Stimulated activated CD4-positive, alpha-beta T cell treated with anti-CD3 and anti-CD28 coated beads, Interleukin-12 subunit alpha, Interleukin-12 subunit beta, amount 100 ng/mL, for 4 hours (primary cell): ENCODE measurements around the gene DLK1.

Experiments used
- DNase-seq: peaks from one replicate; pipeline ENCODE4 v3.0.0-alpha.2; 2020

The DLK1 gene

GRCh38 chr14:100715803-100716202, 10.9 kb upstream of the DLK1 start:
- no peak for DNase-seq

DNA sequence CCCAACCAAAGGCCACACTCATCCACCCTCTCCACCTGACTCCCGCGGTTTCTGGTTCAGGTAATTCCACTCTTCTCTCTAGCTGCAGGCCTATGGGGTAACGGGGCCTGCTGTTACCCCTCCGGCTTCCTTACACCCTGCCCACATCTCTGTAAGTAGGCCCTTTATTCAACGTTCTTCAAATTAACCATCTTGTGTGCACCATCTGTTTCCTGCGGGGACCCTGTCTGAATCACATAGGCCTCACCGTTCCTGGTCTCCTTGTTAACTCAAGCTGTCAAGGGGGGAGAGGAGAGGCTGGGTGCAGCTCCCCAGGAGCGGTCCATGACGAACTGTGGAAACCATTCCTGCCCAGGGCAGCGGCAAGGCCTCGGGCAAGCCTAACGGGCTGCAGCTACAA, 9.3 kb upstream of the DLK1 start:
- DNase-seq, result no peak

GRCh38 chr14:100719976-100720520, 6.6 kb upstream of the DLK1 start:
- no peak for DNase-seq

DNA sequence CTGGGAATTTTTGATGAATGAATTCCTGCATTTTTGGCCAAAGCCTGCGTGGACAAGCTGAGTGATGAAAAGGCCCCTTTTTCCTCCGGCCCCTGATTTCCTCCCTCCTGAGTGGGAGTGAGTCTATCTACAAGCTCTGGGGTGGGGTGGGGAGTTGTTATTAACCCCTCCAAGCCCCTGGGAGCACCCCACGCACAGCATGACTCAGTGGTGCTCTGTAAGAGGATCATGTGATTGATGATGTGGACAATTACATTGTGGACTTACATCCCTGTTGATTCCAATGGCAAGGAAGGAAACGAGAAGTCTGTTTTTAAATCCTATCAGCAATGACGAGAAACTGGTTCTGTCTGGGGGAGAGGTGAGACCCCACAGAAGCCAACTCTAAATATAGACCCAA, 5.1 kb upstream of the DLK1 start:
- DNase-seq, result no peak

DNA sequence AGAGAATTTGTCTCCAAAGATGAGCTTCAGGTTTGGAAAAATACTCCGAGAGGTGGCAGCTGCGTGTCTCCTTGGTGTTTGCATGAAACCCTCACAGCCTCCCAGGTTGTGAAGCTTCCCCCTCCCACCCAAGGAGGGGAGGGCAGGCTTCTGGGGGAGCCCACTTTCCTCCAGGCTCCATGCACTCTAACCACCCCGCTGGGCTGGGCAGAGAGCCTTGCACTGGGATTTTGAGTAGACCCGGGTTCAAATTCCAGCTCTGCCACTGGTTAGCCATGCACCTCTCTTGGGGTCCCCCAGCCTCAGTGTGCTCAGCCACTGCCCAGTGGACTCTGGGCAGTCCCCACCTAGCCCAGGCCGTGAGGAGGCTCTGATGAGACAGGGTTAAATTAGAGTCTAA, 4.3 kb upstream of the DLK1 start:
- no peak for DNase-seq

- DNase-seq, result no peak
Observed at GRCh38 chr14:100723135-100723829, 3.4 kb upstream of the DLK1 start.

DNA sequence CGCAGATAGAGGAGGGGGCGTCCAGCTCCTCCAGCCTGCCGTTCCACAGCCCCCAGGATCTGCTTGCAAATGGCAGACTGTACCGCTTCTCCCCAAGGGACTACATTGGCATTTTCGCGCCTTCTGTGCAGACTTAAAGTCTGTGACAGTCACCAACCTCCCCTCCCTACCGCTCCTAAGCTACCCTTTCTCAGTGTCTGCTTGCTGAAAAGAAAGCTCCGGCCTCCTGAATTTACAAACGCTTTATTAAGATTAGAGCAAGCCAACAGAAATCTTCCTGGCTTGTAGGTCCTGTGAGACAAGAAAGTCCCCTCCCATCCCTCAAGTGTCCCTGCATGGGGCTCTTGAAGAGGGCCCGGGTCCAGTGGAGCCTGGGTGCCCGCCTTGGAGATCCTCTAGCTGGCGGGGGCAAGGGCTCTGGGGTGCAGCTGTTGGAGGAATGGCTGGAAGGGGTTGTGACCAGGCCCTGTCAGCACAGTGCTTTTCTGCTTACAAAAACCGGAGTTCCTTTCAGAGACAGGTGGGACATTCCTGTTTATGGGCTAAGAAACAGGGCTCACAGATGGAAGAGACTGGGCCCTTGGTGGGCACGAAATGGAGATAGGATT, 2.8 kb upstream of the DLK1 start:
- DNase-seq, result no peak

GRCh38 chr14:100724536-100724935, 2.2 kb upstream of the DLK1 start:
- no peak for DNase-seq

GRCh38 chr14:100725587-100726387, 905 bp upstream of the DLK1 start:
- no peak for DNase-seq

- DNase-seq, result no peak
Observed at GRCh38 chr14:100727086-100727872, 587 bp downstream of the DLK1 start.

DNA sequence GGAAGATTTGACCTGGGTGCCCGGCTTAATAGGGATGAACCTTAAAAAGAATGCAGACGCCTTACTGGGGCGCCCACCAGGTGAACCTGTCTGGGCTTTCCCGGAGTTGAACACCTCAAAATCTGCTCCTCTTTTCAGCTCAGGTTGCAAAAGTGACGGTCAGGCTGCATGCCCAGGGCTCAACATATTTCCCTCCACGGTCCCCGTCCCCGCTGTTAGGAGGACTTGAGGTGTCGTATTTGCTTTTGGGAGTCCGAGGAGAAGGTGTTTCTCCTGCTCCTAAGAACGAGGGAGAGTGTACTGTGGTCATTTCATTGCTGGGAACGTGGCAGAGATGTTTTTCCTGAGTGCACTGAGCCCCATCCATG, 1.2 kb downstream of the DLK1 start:
- DNase-seq, result no peak

GRCh38 chr14:100728962-100729361, 2.3 kb downstream of the DLK1 start:
- DNase-seq, result no peak

DNA sequence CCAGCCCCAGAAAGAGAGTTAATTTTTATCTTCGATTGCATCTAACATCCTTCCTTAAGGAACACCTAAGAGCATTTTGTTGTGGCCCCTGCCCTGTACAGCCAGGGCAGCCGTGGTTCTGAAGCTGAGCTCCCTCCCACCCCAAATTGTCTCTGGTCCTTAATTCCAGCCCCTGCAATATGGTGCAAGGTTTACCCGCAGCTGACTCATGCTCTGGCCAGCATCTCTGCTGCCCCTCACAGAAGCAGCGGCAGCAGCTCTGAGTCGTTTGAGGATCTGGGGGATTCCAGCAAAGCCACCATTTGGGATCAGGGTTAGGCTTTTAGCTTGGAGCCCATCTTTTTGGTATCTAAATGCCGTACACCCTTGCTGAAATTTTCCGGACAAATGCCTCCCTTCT, 3.3 kb downstream of the DLK1 start:
- no peak for DNase-seq

DNA sequence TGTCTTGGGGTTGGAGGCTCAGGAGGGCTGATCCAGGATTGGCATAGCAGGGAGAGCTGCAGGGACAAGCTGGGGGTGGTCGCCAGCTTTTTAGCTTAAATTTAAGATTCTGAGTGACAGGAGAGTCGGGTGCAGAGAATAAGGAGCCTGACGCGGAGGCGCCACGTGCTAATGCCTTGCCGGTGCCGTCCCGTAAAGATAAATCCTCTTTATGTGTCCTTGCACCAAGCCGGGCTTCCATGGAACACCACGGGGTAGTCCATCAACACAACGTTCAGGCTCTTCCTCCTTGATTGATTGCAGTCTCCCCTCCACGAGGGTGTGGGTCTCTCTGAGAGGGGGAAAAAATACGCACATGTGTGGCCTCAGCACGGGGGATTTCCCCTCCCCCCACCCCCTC, 3.9 kb downstream of the DLK1 start:
- DNase-seq, result no peak

DNA sequence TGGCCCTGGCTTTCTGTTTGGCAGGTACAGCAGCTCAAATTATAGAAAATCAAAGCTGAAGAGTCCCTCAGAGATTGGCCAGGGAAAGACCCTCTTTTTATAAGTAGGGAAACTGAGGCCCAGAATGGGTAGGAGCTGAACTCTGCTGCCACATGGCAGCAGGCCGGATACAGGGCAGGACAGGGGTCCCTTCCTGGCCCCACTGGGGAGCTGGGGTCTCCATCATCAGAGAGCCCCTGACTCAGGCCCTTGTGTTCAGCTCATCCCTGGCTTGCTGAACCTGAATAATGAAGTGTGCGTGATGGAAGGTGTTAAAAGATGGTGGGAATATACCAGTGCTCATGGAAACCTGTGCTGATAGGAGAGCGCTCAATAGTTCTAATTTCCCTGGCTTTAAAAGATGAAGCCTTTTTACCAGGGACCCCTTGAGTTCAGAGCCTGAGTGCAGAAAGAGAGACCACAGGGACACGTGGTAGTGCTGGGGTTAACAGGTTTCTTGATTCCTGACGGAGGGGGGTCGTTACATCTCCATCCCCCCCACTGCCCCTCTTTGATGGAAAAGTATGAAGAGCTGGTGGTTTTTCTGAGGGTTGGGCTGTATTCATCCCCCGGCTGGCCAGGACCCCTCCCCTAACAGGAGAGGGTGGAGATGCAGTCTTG, 4.4 kb downstream of the DLK1 start:
- DNase-seq, result no peak

- DNase-seq, result no peak
Observed at GRCh38 chr14:100731846-100732765, 5.4 kb downstream of the DLK1 start.

DNA sequence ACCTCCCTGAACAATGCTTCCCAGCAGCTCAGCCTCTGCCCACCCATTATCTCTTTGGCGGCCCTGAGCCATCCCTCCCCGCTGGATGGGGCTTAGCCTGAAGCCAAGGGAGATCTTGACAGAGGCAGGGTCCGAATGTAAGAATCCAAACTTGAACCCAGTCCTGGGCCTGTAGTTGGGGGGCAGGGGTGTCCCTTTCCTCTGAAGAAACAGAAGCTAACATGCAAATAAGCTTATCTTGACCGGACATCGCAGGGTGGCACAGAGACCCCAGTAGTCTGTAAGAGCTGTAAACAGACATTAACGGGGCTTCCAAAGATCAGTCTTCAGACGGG, 6.0 kb downstream of the DLK1 start:
- DNase-seq, result no peak

DNA sequence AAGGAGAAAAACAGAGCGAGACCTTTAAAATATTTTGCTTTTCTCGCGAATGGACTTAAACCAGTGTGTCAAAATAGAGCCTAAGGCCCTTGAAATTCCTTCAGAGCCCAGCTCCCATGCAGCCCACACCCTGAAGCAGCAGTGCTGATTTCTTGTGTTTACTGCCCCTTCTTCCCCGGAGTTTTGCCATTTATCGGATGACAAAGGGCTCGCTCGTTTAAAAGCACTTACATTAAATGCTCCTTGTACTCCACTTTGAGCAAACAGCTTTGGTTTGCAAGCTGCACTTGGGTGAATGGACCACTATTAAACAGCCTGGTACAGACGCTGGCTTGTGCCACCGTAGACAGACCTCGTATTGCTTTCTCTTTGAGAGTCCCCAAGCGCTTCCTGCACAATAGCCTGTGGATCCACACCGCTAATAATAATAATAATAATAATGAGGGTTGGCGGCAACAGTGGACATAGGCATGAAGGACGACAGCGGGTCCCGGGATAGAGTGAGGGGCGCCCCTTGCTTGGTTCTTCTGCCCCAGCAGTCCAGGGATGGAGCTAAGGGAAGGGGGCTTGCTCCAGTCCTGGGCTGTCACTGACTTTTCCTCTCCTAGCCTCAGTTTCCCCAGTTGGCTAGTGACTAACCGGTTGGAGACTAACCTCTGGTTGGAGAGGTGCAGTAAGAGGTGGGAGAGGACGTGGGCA, 6.6 kb downstream of the DLK1 start:
- no peak for DNase-seq

DNA sequence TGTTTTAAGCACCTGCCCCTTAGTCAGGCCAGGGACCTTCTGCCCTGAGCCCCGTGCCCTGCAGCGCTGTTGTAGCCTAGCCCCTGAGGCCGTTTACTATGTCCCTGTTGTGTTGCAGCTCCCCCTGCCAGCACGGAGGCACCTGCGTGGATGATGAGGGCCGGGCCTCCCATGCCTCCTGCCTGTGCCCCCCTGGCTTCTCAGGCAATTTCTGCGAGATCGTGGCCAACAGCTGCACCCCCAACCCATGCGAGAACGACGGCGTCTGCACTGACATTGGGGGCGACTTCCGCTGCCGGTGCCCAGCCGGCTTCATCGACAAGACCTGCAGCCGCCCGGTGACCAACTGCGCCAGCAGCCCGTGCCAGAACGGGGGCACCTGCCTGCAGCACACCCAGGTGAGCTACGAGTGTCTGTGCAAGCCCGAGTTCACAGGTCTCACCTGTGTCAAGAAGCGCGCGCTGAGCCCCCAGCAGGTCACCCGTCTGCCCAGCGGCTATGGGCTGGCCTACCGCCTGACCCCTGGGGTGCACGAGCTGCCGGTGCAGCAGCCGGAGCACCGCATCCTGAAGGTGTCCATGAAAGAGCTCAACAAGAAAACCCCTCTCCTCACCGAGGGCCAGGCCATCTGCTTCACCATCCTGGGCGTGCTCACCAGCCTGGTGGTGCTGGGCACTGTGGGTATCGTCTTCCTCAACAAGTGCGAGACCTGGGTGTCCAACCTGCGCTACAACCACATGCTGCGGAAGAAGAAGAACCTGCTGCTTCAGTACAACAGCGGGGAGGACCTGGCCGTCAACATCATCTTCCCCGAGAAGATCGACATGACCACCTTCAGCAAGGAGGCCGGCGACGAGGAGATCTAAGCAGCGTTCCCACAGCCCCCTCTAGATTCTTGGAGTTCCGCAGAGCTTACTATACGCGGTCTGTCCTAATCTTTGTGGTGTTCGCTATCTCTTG, 7.6 kb downstream of the DLK1 start:
- no peak for DNase-seq

- no peak for DNase-seq
Observed at GRCh38 chr14:100735271-100735670, 8.6 kb downstream of the DLK1 start.
